H1 (cell line): ENCODE data around the gene SCNN1G. TPM values are rescaled to one million over a fixed set of nuclear protein-coding genes. Genes with fewer than 3 reads are reported as not detected.

ENCODE experiments used
- CTCF ChIA-PET: fragments of 300-600 bp; sonication (Branson Sonifier 250); formaldehyde crosslinking; loops from one replicate; lab custom pipeline; 2021; ENCODE audit not compliant: partially characterized antibody; lab: Charles Lee
- POLR2A ChIA-PET: fragments of 300-600 bp; sonication (Branson Sonifier 250); formaldehyde crosslinking; loops from one replicate; lab custom pipeline; 2021; ENCODE audit warnings: inconsistent platforms; ENCODE audit not compliant: partially characterized antibody; lab: Charles Lee
- DNase-seq, 2 experiments: peaks; one replicate each; pipeline versions ENCODE4 v3.0.0 to v3.0.0-alpha.2; 2010 to 2022; ENCODE audit warnings: low spot score in 2 of 2, low read depth in 1 of 2, mixed read lengths in 1 of 2
- FAIRE-seq: peaks from 2 replicates; lab custom pipeline; 2011; peaks lifted over from hg19 to GRCh38; lab: Jason Lieb, UNC
- H2AFZ ChIP-seq: 2 replicates; pipeline ENCODE4 v1.8.1; 2012; ENCODE audit warnings: low read length, inconsistent platforms
- H2AK5ac ChIP-seq: 2 replicates; pipeline ENCODE4 v1.6.1; 2013; ENCODE audit warnings: low read depth, low read length
- H2BK120ac ChIP-seq: replicated peaks from 2 replicates; pipeline ENCODE3; 2013; ENCODE audit warnings: low read depth, low read length, inconsistent platforms
- H2BK12ac ChIP-seq: 2 replicates; pipeline ENCODE4 v1.6.1; 2013; ENCODE audit warnings: low read depth, low read length
- H2BK15ac ChIP-seq: 2 replicates; pipeline ENCODE4 v1.6.1; 2013; ENCODE audit warnings: low read length
- H2BK20ac ChIP-seq: 2 replicates; pipeline ENCODE4 v1.6.1; 2013; ENCODE audit warnings: low read length
- H2BK5ac ChIP-seq: 2 replicates; pipeline ENCODE4 v1.6.1; 2013; ENCODE audit warnings: low read depth, low read length
- H3K14ac ChIP-seq: 2 replicates; pipeline ENCODE4 v1.6.1; 2013; ENCODE audit warnings: inconsistent platforms; ENCODE audit not compliant: insufficient read length
- H3K18ac ChIP-seq: 2 replicates; pipeline ENCODE4 v1.6.1; 2013; ENCODE audit warnings: low read length; ENCODE audit errors: extremely low read depth
- H3K23ac ChIP-seq: 2 replicates; pipeline ENCODE4 v1.6.1; 2013; ENCODE audit warnings: inconsistent platforms; ENCODE audit not compliant: insufficient read length
- H3K23me2 ChIP-seq: 2 replicates; pipeline ENCODE4 v1.6.1; 2013; ENCODE audit warnings: low read depth, low read length
- H3K27ac ChIP-seq: 2 replicates; pipeline ENCODE4 v1.6.1; 2011; ENCODE audit warnings: low read depth, low read length, inconsistent platforms
- H3K27me3 ChIP-seq, 4 experiments: replicated peaks in 1 of 4; 1 replicate in 1 of 4; 2 replicates in 3 of 4; pipeline versions ENCODE4 v1.6.1 to v1.8.1; 2011 to 2013; ENCODE audit warnings: low read length in 3 of 4, mild to moderate bottlenecking in 3 of 4, inconsistent platforms in 2 of 4, mixed read lengths in 2 of 4, moderate library complexity in 1 of 4; ENCODE audit not compliant: control insufficient read depth in 3 of 4, insufficient read depth in 3 of 4; ENCODE audit errors: extremely low read depth in 1 of 4
- H3K36me3 ChIP-seq, 4 experiments: 2 replicates each; pipeline versions ENCODE4 v1.6.1 to v1.8.1; 2011 to 2013; ENCODE audit warnings: mild to moderate bottlenecking in 4 of 4, low read length in 3 of 4, moderate library complexity in 2 of 4, control low read depth in 1 of 4, inconsistent platforms in 1 of 4; ENCODE audit not compliant: insufficient read depth in 4 of 4, control insufficient read depth in 2 of 4
- H3K4ac ChIP-seq: replicated peaks from 2 replicates; pipeline ENCODE3; 2013; ENCODE audit warnings: low read length, low read depth, mixed read lengths, inconsistent platforms; ENCODE audit not compliant: insufficient read length
- H3K4me1 ChIP-seq, 4 experiments: replicated peaks in 1 of 4; 1 replicate in 1 of 4; 2 replicates in 3 of 4; pipeline versions ENCODE4 v1.6.1 to v1.8.1; 2011 to 2013; ENCODE audit warnings: low read length in 3 of 4, inconsistent platforms in 2 of 4, mixed read lengths in 1 of 4; ENCODE audit not compliant: insufficient read depth in 4 of 4, control insufficient read depth in 3 of 4
- H3K4me2 ChIP-seq, 2 experiments: 2 replicates each; pipeline versions ENCODE4 v1.6.1 to v1.8.1; 2011 to 2013; ENCODE audit warnings: low read depth in 2 of 2, low read length in 2 of 2, control low read depth in 1 of 2, inconsistent platforms in 1 of 2, mild to moderate bottlenecking in 1 of 2; ENCODE audit not compliant: insufficient read depth in 1 of 2
- H3K4me3 ChIP-seq, 4 experiments: fragments of 200-600, 300-600 bp in 1 of 4; sonication (generic), shearing (Covaris generic), sonication (Bioruptor Twin) in 1 of 4; 2 replicates each; pipeline versions ENCODE4 v1.5.1 to v1.8.1; 2011 to 2016; ENCODE audit warnings: low read length in 4 of 4, low read depth in 3 of 4, control low read depth in 2 of 4, inconsistent platforms in 2 of 4, mild to moderate bottlenecking in 2 of 4, mixed read lengths in 1 of 4, moderate library complexity in 1 of 4; ENCODE audit not compliant: insufficient read depth in 2 of 4; ENCODE audit errors: extremely low read depth in 1 of 4
- H3K56ac ChIP-seq: replicated peaks from 2 replicates; pipeline ENCODE3; 2013; ENCODE audit warnings: low read depth, mild to moderate bottlenecking, mixed read lengths, low read length, inconsistent platforms; ENCODE audit not compliant: insufficient read length
- H3K79me1 ChIP-seq: 2 replicates; pipeline ENCODE4 v1.6.1; 2013; ENCODE audit warnings: low read depth, low read length, control low read depth
- H3K79me2 ChIP-seq, 2 experiments: 2 replicates each; pipeline versions ENCODE4 v1.6.1 to v1.8.1; 2012 to 2013; ENCODE audit warnings: low read length in 2 of 2, mild to moderate bottlenecking in 2 of 2, inconsistent platforms in 1 of 2; ENCODE audit not compliant: insufficient read depth in 2 of 2, control insufficient read depth in 1 of 2
- H3K9ac ChIP-seq, 4 experiments: replicated peaks in 1 of 4; 1 replicate in 1 of 4; 2 replicates in 3 of 4; pipeline versions ENCODE4 v1.6.1 to v1.8.1; 2011 to 2013; ENCODE audit warnings: low read depth in 3 of 4, low read length in 3 of 4, control low read depth in 2 of 4, mild to moderate bottlenecking in 2 of 4, moderate library complexity in 2 of 4, inconsistent platforms in 1 of 4; ENCODE audit errors: extremely low read depth in 1 of 4
- H3K9me3 ChIP-seq, 2 experiments: 2 replicates each; pipeline versions ENCODE4 v1.6.1 to v1.8.1; 2012 to 2013; ENCODE audit warnings: mild to moderate bottlenecking in 2 of 2, moderate library complexity in 2 of 2, control low read depth in 1 of 2, inconsistent platforms in 1 of 2, low read depth in 1 of 2, low read length in 1 of 2, mixed read lengths in 1 of 2; ENCODE audit not compliant: insufficient read depth in 2 of 2
- H4K20me1 ChIP-seq, 2 experiments: replicated peaks in 1 of 2; 2 replicates each; pipeline versions ENCODE3 to v1.8.1; 2011 to 2013; ENCODE audit warnings: inconsistent platforms in 2 of 2, low read length in 2 of 2, mild to moderate bottlenecking in 1 of 2; ENCODE audit not compliant: insufficient read depth in 2 of 2, control insufficient read depth in 1 of 2
- H4K5ac ChIP-seq: 2 replicates; pipeline ENCODE4 v1.6.1; 2013; ENCODE audit warnings: low read length, low read depth, mixed read lengths, inconsistent platforms; ENCODE audit not compliant: insufficient read length
- H4K8ac ChIP-seq: 2 replicates; pipeline ENCODE4 v1.8.0; 2013; ENCODE audit warnings: mild to moderate bottlenecking, moderate library complexity, low read length, inconsistent platforms; ENCODE audit not compliant: insufficient read depth; ENCODE audit errors: extremely low read depth
- H4K91ac ChIP-seq: replicated peaks from 2 replicates; pipeline ENCODE3; 2013; ENCODE audit warnings: low read length, mixed read lengths, inconsistent platforms; ENCODE audit not compliant: insufficient read length
- GTF2F1 ChIP-seq: IDR thresholded peaks from 2 replicates; pipeline ENCODE4 v1.6.1; 2012; ENCODE audit warnings: low read depth, low read length, improper control_type of control experiment, borderline replicate concordance
- POU5F1 ChIP-seq: IDR thresholded peaks from 2 replicates; pipeline ENCODE4 v1.6.1; 2011; ENCODE audit warnings: low read depth, mild to moderate bottlenecking, low read length, moderate library complexity
- SIN3A ChIP-seq, 2 experiments: IDR thresholded peaks in 1 of 2; conservative IDR thresholded peaks in 1 of 2; 2 replicates each; pipeline ENCODE4 v1.6.1; 2011 to 2012; ENCODE audit warnings: low read length in 2 of 2, improper control_type of control experiment in 1 of 2, low read depth in 1 of 2, mild to moderate bottlenecking in 1 of 2
- WGBS, 2 experiments: shearing (Covaris generic) in 1 of 2; methylation state at CpG; one replicate each; pipeline versions ENCODE4 v1.1.6 to v1.1.7; 2013 to 2015; ENCODE audit warnings: low lambda C conversion rate in 2 of 2, mixed read lengths in 2 of 2, inconsistent platforms in 1 of 2, low coverage in 1 of 2, missing lambda C conversion rate in 1 of 2; ENCODE audit not compliant: insufficient replicate concordance in 2 of 2, insufficient coverage in 1 of 2, insufficient read length in 1 of 2; ENCODE audit errors: extremely low coverage in 1 of 2, missing lambda C conversion rate in 1 of 2; 5-methylcytosine and 5-hydroxymethylcytosine counted together
- polyA plus RNA-seq, 7 experiments: library from polyadenylated mRNA; depleted of rRNA in 3 of 7; stranded (reverse) in 5 of 7; unstranded in 2 of 7; fragments of >200 nt in 5 of 7; fragments of 200-250 nt in 2 of 7; gene quantifications; 1 replicate in 5 of 7; 2 replicates in 1 of 7; 4 replicates in 1 of 7; pipeline versions ENCODE4 v1.2.1 to v1.2.3, GENCODE V29; 2011 to 2013; ENCODE audit warnings: missing spikeins in 2 of 7, mixed read lengths in 2 of 7
- total RNA-seq: library from RNA; stranded (reverse); fragmentation: NEBNext Ultra II Directional; extraction: Animal tissue kit (Norgen Biotek cat#: 25700); gene quantifications from 2 replicates; pipeline ENCODE4 v1.2.1, GENCODE V29; 2021
- TF ChIP-seq, protein P1 (sequence below): IDR thresholded peaks from 2 replicates; pipeline ENCODE4 v1.6.1; 2012; ENCODE audit warnings: inconsistent platforms

Gene SCNN1G
- total and polyA plus RNA-seq, 2 of the 8 experiments (the other 6 are each of a cell fraction or from before 2014, with no cell fraction given) = 0.73 to 1.1 TPM

DNA sequence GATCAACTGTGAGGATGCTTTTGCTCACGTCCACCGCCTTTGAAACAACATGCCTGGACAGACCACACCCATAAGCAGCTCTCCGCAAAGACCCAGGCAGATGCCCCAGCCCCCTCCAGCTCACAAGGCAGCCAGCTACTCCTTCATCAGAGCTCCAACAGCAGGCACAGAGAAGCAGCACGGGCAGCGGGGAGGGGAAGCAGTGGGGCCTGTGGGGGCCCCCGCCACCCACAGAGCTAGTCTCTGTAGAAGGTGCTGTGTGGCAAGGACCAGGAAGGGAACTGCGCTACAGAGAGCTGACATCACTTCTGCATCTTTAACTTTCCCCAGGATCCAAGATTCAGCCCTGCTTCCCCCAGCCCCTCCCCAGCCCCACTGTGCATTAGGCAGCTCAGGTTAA, 10.0 kb upstream of the SCNN1G start:
- Histone ChIP-seq H3K4ac (no peak overlapping the region), H2AK5ac (no peak overlapping the region), H3K4me1 (peaks cover 0 to 3% (median 0%) of the 10 kb centered on the region in 4 experiments; a peak in 1 of 7 replicates), H4K5ac (no peak overlapping the region), H3K23me2 (no peaks in the 10 kb centered on the region), H3K56ac (no peak overlapping the region), H4K20me1 (no peaks in the 10 kb centered on the region), H3K36me3 (no peaks in the 10 kb centered on the region), H3K27me3 (no peaks in the 10 kb centered on the region; a peak in 1 of 7 replicates), H3K9me3 (no peaks in the 10 kb centered on the region), H3K9ac (no peak overlapping the region), H3K79me1 (no peaks in the 10 kb centered on the region), H4K8ac (no peak overlapping the region), H3K79me2 (no peaks in the 10 kb centered on the region), H3K18ac (no peak overlapping the region), H2BK15ac (no peak overlapping the region), H2BK20ac (no peak overlapping the region), H3K4me3 (no peak overlapping the region), H3K4me2 (0 out of 4 replicates have a peak overlapping the region, but pooled peaks of 1 of the 2 experiments have one; percentile 10), H3K14ac (no peak overlapping the region), H3K23ac (no peak overlapping the region), H2BK5ac (no peak overlapping the region), H3K27ac (no peak overlapping the region), H4K91ac (no peak overlapping the region), H2BK120ac (no peak overlapping the region), H2AFZ (no peak overlapping the region), H2BK12ac (no peak overlapping the region)
- POLR2A ChIA-PET = no interaction called here
- DNase-seq = no peak
- no peak for FAIRE-seq
- CTCF ChIA-PET = interaction anchor here (1.1 to 1.6 kb wide), 2 partner anchors 14 to 261 kb away, joined by 3 to 4 read pairs; no protein-coding TSS in a partner anchor
- TF ChIP-seq, protein P1, sequence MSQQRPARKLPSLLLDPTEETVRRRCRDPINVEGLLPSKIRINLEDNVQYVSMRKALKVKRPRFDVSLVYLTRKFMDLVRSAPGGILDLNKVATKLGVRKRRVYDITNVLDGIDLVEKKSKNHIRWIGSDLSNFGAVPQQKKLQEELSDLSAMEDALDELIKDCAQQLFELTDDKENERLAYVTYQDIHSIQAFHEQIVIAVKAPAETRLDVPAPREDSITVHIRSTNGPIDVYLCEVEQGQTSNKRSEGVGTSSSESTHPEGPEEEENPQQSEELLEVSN = no peak
- TF ChIP-seq SIN3A (conservative IDR thresholded peaks at IDR 0.05 in 1 of 2, IDR thresholded peaks at IDR 0.05 in 1 of 2; ENCODE audit: low read depth in 1 of 2, low read length in 2 of 2) = no peak
- no peak for TF ChIP-seq POU5F1
- TF ChIP-seq GTF2F1 = no peak
- 61% methylated on average over 6 of the region's 7 CpGs; no CpG with 5 or more reads in 1 of the 2 experiments for WGBS, 2 experiments
